SU-DHL-6 (cell line): ENCODE data around the gene DOCK9.

Experiments
- CTCF ChIP-seq: fragments of 200-600 bp; sonication (generic); IDR thresholded peaks from one replicate; pipeline ENCODE4 v1.5.1; 2017; ENCODE audit warnings: antibody characterized with exemption, mild to moderate bottlenecking, low read length, moderate library complexity; ENCODE audit not compliant: insufficient read depth, poor library complexity, severe bottlenecking
- EZH2phosphoT487 ChIP-seq: fragments of 200-600 bp; sonication (generic), shearing (Covaris generic); conservative IDR thresholded peaks from 2 replicates; pipeline ENCODE4 v1.6.1; 2018; ENCODE audit warnings: mild to moderate bottlenecking, antibody characterized with exemption, low read length, moderate library complexity, mixed read lengths

GRCh38 chr13:98796191-98796590, 181.7 kb downstream of the DOCK9 start:
- TF ChIP-seq CTCF (no peak), EZH2phosphoT487 (no peak)
